ENCODE data around the gene FABP3. TPM values are rescaled to one million over a fixed set of nuclear protein-coding genes. Genes with fewer than 3 reads are reported as not detected.

FABP3 gene
- total and polyA plus RNA-seq, 2 of the 8 experiments (the other 6 are each of a cell fraction or from before 2014, with no cell fraction given): 34.8 to 43.9 TPM

DNA sequence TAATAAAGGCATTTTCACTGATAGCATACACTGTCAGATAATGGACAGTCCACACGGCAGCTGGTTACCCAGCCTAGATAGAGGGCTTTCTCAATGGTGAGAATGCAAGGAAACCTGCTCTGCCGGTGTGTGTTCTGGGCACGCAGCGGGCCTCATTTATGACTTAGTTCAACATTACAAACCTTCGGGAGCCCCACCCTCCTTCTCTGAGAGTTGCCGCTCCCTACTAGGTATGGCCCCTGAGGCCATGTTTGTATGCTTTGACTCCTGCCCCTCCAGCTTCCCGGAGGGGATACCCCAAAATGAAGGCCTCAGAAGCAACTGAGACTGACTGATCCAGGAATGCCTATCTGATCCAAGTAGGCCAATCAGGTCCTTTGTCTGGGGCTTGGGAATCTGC, 17.2 kb upstream of the FABP3 start (continued):
- TF ChIP-seq CTBP2 (IDR thresholded peaks at IDR 0.05; ENCODE audit: borderline replicate concordance, insufficient read depth, insufficient read length, low read length) (no peak), GTF2F1 (IDR thresholded peaks at IDR 0.05; ENCODE audit: borderline replicate concordance, low read depth, low read length) (no peak), JUN (IDR thresholded peaks at IDR 0.05; ENCODE audit: low read depth, low read length) (no peak)

Measured in H1 (cell line).